ENCODE data around the gene ASIC5. TPM values are rescaled to one million over a fixed set of nuclear protein-coding genes. Genes with fewer than 3 reads are reported as not detected.
"Not testable (repeated sequence)": the region's sequence is repeated elsewhere in the genome, so short reads cannot be mapped to it uniquely, and the experiment has no call there.

Gene ASIC5
- total RNA-seq, 1 donor from 2014 or later: not detected

DNA sequence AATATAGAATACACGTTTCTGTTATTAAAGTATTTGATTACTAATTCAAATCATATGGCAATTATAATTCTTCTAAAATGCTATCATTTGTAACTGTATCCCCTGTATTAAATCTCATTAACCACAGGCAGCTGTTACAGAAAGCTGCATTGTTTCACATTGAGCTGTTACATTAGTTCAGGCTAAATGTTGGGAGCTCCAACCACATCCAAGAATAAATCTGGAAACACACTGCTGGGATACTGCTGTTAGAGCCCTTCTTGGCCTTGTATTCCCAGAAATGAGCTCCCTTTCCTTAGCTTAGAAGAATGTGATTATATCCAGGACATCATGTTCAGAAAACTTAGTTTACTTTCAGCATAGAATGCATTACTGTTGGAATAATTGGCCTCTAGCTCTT lies 59.1 kb downstream of the ASIC5 start:
- Histone ChIP-seq H3K27ac (ENCODE audit: low read depth, low read length) (no peak overlapping the region), H3K36me3 (ENCODE audit: control insufficient read depth in 3 of 3, insufficient read depth in 3 of 3, low read length in 3 of 3) (peaks cover 0 to 2% (median 0%) of the 10 kb centered on the region in 3 donors), H3K9ac (ENCODE audit: low read depth in 1 of 3, low read length in 3 of 3) (peak overlapping the region in 1 of 3 donors; percentile 35)

DNA sequence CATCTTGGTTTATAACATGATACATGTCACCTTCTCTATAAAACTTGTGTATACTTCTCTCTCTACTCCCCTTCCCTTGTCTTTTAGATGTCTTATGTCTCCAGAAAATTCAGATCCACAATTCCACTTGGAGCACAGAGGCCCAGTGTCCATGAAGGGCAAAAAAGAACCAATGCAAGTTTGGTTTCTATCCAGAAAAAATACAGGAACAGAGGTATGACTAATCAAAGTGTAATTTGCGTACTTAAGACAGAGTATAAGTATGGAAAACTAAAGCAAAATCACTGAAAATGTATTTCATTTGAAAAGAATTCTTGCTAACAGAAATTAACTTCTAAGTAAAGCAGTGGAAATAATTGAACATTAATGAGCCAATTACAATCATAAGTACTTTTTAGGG lies 61.1 kb downstream of the ASIC5 start:
- Histone ChIP-seq H3K36me3 (ENCODE audit: control insufficient read depth in 3 of 3, insufficient read depth in 3 of 3, low read length in 3 of 3) (peaks cover 0 to 2% (median 0%) of the 10 kb centered on the region in 3 donors), H3K27ac (ENCODE audit: low read depth, low read length) (no peak overlapping the region)

More for the DNA sequence above, 59.1 kb downstream of the ASIC5 start:
- no peak overlapping the region for H3K4me3 ChIP-seq (ENCODE audit: low read length in 3 of 3)
- H3K27me3 ChIP-seq (ENCODE audit: control insufficient read depth in 3 of 3, insufficient read depth in 3 of 3, low read length in 3 of 3): no peaks in the 10 kb centered on the region
- H3K4me1 ChIP-seq (ENCODE audit: control insufficient read depth in 3 of 3, insufficient read depth in 3 of 3, low read length in 3 of 3): peaks cover 0 to 2% (median 0%) of the 10 kb centered on the region in 3 donors
- H3K9me3 ChIP-seq (ENCODE audit: control insufficient read depth in 3 of 3, low read length in 3 of 3): no peaks in the 10 kb centered on the region

DNA sequence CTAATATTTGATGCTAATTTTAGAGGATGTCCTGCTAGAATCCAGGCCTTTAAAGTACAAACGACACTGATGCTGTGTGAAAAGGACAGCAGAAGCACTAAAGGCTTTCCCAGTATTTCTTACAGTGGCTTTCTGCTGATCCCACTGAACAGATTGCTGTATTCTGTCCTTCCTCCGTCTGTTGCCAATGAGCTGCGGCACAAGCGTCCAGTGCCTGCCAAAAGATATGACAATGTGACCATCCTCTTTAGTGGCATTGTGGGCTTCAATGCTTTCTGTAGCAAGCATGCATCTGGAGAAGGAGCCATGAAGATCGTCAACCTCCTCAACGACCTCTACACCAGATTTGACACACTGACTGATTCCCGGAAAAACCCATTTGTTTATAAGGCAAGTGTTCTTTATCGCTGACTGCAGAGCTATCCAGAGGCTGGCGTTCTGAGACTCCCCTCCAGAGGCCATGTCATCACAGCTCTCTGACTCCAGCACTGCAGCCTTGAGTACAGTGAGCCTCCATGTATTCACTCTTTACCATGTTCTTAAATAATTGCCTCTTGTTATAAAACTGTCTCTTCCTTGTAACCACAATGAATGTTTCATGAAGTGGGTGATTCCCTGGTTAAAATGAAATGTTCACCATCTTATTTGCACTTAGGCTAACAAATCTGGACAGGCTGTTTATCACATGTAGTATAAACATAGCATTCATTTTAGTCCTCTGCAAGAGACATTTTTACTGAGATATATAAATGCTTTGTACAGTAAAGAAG lies 63.7 kb downstream of the ASIC5 start:
- Histone ChIP-seq H3K27me3 (ENCODE audit: control insufficient read depth in 3 of 3, insufficient read depth in 3 of 3, low read length in 3 of 3) (no peaks in the 10 kb centered on the region), H3K4me1 (ENCODE audit: control insufficient read depth in 3 of 3, insufficient read depth in 3 of 3, low read length in 3 of 3) (peaks cover 0 to 2% (median 0%) of the 10 kb centered on the region in 3 donors), H3K4me3 (ENCODE audit: low read length in 3 of 3) (no peak overlapping the region), H3K27ac (ENCODE audit: low read depth, low read length) (no peak overlapping the region), H3K9ac (ENCODE audit: low read depth in 1 of 3, low read length in 3 of 3) (no peak overlapping the region), H3K9me3 (ENCODE audit: control insufficient read depth in 3 of 3, low read length in 3 of 3) (no peaks in the 10 kb centered on the region), H3K36me3 (ENCODE audit: control insufficient read depth in 3 of 3, insufficient read depth in 3 of 3, low read length in 3 of 3) (peaks cover 0 to 2% (median 2%) of the 10 kb centered on the region in 3 donors)

More for the DNA sequence above, 61.1 kb downstream of the ASIC5 start:
- no peaks in the 10 kb centered on the region for H3K27me3 ChIP-seq (ENCODE audit: control insufficient read depth in 3 of 3, insufficient read depth in 3 of 3, low read length in 3 of 3)
- H3K9me3 ChIP-seq (ENCODE audit: control insufficient read depth in 3 of 3, low read length in 3 of 3): no peaks in the 10 kb centered on the region
- H3K4me3 ChIP-seq (ENCODE audit: low read length in 3 of 3): no peak overlapping the region
- H3K4me1 ChIP-seq (ENCODE audit: control insufficient read depth in 3 of 3, insufficient read depth in 3 of 3, low read length in 3 of 3): peaks cover 0 to 2% (median 0%) of the 10 kb centered on the region in 3 donors
- H3K9ac ChIP-seq (ENCODE audit: low read depth in 1 of 3, low read length in 3 of 3): no peak overlapping the region

- Histone ChIP-seq H3K9me3 (ENCODE audit: control insufficient read depth in 3 of 3, low read length in 3 of 3) (no peaks in the 10 kb centered on the region), H3K27ac (ENCODE audit: low read depth, low read length) (no peak overlapping the region), H3K9ac (ENCODE audit: low read depth in 1 of 3, low read length in 3 of 3) (no peak overlapping the region), H3K4me1 (ENCODE audit: control insufficient read depth in 3 of 3, insufficient read depth in 3 of 3, low read length in 3 of 3) (no peaks in the 10 kb centered on the region), H3K27me3 (ENCODE audit: control insufficient read depth in 3 of 3, insufficient read depth in 3 of 3, low read length in 3 of 3) (no peaks in the 10 kb centered on the region), H3K4me3 (ENCODE audit: low read length in 3 of 3) (no peak overlapping the region), H3K36me3 (ENCODE audit: control insufficient read depth in 3 of 3, insufficient read depth in 3 of 3, low read length in 3 of 3) (peaks cover 0 to 2% (median 2%) of the 10 kb centered on the region in 3 donors)
Observed at GRCh38 chr4:155800685-155801343, 65.3 kb downstream of the ASIC5 start.

DNA sequence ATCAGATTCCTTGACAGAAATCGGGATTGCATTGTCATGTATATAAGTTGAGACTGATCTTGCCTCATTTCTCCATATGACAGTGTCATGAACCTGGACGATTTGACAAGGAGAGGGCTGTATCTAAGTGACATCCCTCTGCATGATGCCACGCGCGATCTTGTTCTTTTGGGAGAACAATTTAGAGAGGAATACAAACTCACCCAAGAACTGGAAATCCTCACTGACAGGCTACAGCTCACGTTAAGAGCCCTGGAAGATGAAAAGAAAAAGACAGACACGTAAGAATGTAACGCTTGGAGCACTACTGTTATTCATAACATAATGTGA lies 66.3 kb downstream of the ASIC5 start:
- Histone ChIP-seq H3K9me3 (ENCODE audit: control insufficient read depth in 3 of 3, low read length in 3 of 3) (no peaks in the 10 kb centered on the region), H3K27me3 (ENCODE audit: control insufficient read depth in 3 of 3, insufficient read depth in 3 of 3, low read length in 3 of 3) (no peaks in the 10 kb centered on the region), H3K9ac (ENCODE audit: low read depth in 1 of 3, low read length in 3 of 3) (no peak overlapping the region), H3K4me1 (ENCODE audit: control insufficient read depth in 3 of 3, insufficient read depth in 3 of 3, low read length in 3 of 3) (no peaks in the 10 kb centered on the region), H3K4me3 (ENCODE audit: low read length in 3 of 3) (no peak overlapping the region), H3K27ac (ENCODE audit: low read depth, low read length) (no peak overlapping the region), H3K36me3 (ENCODE audit: control insufficient read depth in 3 of 3, insufficient read depth in 3 of 3, low read length in 3 of 3) (peaks cover 0 to 2% (median 2%) of the 10 kb centered on the region in 3 donors)

- Histone ChIP-seq H3K27me3 (ENCODE audit: control insufficient read depth in 3 of 3, insufficient read depth in 3 of 3, low read length in 3 of 3) (no peaks in the 10 kb centered on the region), H3K27ac (ENCODE audit: low read depth, low read length) (no peak overlapping the region), H3K9me3 (ENCODE audit: control insufficient read depth in 3 of 3, low read length in 3 of 3) (no peaks in the 10 kb centered on the region), H3K36me3 (ENCODE audit: control insufficient read depth in 3 of 3, insufficient read depth in 3 of 3, low read length in 3 of 3) (peaks cover 0 to 4% (median 2%) of the 10 kb centered on the region in 3 donors), H3K9ac (ENCODE audit: low read depth in 1 of 3, low read length in 3 of 3) (no peak overlapping the region), H3K4me1 (ENCODE audit: control insufficient read depth in 3 of 3, insufficient read depth in 3 of 3, low read length in 3 of 3) (no peaks in the 10 kb centered on the region), H3K4me3 (ENCODE audit: low read length in 3 of 3) (no peak overlapping the region)
Observed at GRCh38 chr4:155799116-155799793, 66.8 kb downstream of the ASIC5 start.

DNA sequence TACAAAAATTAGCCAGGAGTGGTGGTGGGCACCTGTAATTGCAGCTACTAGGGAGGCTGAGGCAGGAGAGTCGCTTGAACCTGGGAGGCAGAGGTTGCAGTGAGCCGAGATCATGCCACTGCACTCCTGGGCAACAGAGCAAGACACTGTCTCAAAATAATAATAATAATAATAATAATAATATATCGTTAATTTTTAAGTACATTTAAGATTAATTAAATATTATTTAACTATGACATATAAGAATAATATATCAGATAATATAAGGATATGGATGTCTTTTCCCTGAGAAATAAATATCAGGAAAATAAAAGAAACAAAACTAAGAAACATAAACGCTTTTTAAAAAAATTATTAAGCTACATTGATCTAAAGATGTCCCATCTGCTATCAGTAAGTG lies 68.5 kb downstream of the ASIC5 start:
- not testable (repeated sequence) for H3K36me3 ChIP-seq (ENCODE audit: control insufficient read depth in 3 of 3, insufficient read depth in 3 of 3, low read length in 3 of 3); H3K9ac ChIP-seq (ENCODE audit: low read depth in 1 of 3, low read length in 3 of 3); H3K27me3 ChIP-seq (ENCODE audit: control insufficient read depth in 3 of 3, insufficient read depth in 3 of 3, low read length in 3 of 3); H3K9me3 ChIP-seq (ENCODE audit: control insufficient read depth in 3 of 3, low read length in 3 of 3); H3K27ac ChIP-seq (ENCODE audit: low read depth, low read length); H3K4me1 ChIP-seq (ENCODE audit: control insufficient read depth in 3 of 3, insufficient read depth in 3 of 3, low read length in 3 of 3); H3K4me3 ChIP-seq (ENCODE audit: low read length in 3 of 3)

DNA sequence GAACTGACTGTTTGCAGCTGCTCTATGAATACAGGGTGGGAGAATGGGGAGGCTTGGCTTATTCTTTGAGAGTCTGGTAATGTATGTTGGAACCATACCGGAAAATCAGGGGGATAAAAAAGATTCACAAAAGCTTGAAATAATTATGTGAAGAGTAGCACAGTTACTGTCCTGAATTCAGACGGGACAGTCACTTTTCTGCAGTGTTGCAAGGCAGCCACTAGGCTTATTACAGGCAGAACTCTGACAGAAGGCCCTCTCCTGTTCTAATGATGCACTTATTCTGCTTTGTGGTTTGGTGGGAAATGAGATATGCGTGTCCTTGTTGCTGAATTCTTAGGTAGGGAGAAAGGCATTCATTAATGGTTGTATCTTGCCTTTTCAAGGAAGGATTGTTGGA lies 70.1 kb downstream of the ASIC5 start:
- Histone ChIP-seq H3K36me3 (ENCODE audit: control insufficient read depth in 3 of 3, insufficient read depth in 3 of 3, low read length in 3 of 3) (peaks cover 0 to 4% (median 0%) of the 10 kb centered on the region in 3 donors), H3K4me1 (ENCODE audit: control insufficient read depth in 3 of 3, insufficient read depth in 3 of 3, low read length in 3 of 3) (no peaks in the 10 kb centered on the region), H3K9me3 (ENCODE audit: control insufficient read depth in 3 of 3, low read length in 3 of 3) (no peaks in the 10 kb centered on the region), H3K27ac (ENCODE audit: low read depth, low read length) (no peak overlapping the region), H3K27me3 (ENCODE audit: control insufficient read depth in 3 of 3, insufficient read depth in 3 of 3, low read length in 3 of 3) (no peaks in the 10 kb centered on the region), H3K4me3 (ENCODE audit: low read length in 3 of 3) (no peak overlapping the region), H3K9ac (ENCODE audit: low read depth in 1 of 3, low read length in 3 of 3) (no peak overlapping the region)

DNA sequence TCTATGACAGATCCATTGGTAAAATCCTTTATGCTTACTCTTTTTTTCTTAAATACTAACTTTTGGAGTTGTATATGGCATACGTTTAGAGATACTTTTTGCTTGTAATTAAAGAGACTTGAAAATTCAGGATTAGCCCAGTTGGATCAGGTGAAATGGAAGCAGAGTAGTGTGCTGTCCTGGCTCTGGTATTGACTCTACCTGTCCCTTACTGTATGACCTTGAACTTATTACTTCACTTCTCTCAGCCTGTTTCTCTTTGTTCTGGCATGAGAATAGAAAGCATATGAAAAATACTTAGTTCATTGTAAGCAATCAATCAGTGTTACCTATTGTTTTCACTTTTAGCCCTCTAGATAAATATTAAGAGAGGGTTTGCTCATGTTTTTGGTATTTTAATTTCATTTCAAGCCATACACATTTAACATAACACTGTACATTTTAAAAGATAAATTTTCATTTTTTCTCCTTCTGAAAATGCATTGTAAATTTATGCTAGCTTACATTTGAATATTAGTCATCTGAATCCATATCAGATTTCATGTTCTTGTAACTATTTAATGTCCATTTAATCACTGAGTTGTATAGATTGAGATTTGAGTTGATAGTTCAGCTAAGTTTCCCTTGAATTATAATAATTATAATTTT lies 71.4 kb downstream of the ASIC5 start:
- Histone ChIP-seq H3K27ac (ENCODE audit: low read depth, low read length) (no peak overlapping the region), H3K9ac (ENCODE audit: low read depth in 1 of 3, low read length in 3 of 3) (no peak overlapping the region), H3K4me3 (ENCODE audit: low read length in 3 of 3) (no peak overlapping the region), H3K9me3 (ENCODE audit: control insufficient read depth in 3 of 3, low read length in 3 of 3) (no peaks in the 10 kb centered on the region), H3K4me1 (ENCODE audit: control insufficient read depth in 3 of 3, insufficient read depth in 3 of 3, low read length in 3 of 3) (no peaks in the 10 kb centered on the region), H3K27me3 (ENCODE audit: control insufficient read depth in 3 of 3, insufficient read depth in 3 of 3, low read length in 3 of 3) (no peaks in the 10 kb centered on the region), H3K36me3 (ENCODE audit: control insufficient read depth in 3 of 3, insufficient read depth in 3 of 3, low read length in 3 of 3) (peaks cover 0 to 3% (median 0%) of the 10 kb centered on the region in 3 donors)

Data from skeletal muscle tissue (tissue), 4 donors.